ENCODE measurements around the gene HEATR9. TPM values are rescaled to one million over a fixed set of nuclear protein-coding genes. Genes with fewer than 3 reads are reported as not detected.
"Not testable (repeated sequence)": the region's sequence is repeated elsewhere in the genome, so short reads cannot be mapped to it uniquely, and the experiment has no call there.

The HEATR9 gene
- total RNA-seq, 1 donor from 2014 or later = not detected

DNA sequence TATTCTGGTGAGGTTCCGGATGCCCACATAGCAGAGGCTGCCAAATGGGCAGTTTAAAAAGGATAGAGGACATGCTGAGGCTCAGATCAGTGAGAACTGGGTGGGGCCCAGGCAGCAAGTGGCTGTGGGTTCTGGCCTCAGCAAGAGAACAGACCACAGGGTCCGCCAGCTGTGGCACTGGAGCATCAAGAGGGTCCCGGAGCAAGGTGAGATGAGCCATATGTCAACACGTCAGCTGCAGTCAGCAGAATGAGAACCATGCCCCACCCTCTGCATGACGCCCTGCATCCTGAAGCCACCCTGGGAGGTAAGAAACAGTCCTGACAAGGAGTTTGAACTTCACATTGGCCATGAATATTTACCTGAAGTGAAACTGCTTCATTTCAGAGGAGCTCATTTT, 31.6 kb upstream of the HEATR9 start:
- H3K4me1 Mint-ChIP-seq (ENCODE audit: unreplicated experiment) = no peaks in the 10 kb centered on the region
- H3K27ac Mint-ChIP-seq (ENCODE audit: unreplicated experiment) = no peak overlapping the region
- TF ChIP-seq CTCF (IDR thresholded peaks at IDR 0.05; ENCODE audit: unreplicated experiment) = no peak

DNA sequence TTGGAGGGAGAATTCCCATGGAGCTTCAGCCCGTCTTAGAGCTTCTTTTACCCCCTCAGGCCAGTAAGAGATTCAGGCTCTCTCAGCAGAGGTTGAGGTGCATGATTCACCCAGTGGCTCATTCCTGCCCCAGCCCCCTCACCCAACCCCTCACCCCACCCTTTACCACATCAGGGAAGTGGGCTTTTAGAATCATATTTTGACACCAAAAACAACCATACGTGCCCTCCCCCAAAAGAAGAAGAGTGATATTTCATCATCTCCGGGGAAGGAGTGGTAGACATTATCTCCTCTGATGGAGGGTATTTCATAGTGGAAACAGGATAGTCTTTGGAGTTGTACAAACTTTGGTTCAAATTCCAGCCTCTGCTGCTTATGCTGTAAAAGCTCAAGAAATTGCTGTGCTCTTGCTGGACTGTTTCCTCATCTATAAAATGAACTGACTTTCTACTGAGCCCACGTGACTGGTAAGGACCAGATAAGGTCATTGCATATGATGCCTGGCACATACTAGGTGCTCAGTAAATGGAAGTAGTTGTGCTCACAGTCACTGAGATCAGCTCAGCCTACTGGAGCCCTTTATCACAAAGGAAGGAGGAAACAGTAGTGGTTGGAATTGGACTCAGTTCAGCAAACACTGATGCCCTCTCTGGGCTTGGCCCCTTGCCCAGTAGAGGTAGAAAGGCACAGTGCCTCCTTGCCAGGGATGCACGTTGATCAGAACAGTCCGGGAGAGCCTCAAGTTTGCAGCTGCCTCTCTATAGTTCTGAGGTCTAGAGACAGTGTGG, 29.8 kb upstream of the HEATR9 start:
- H3K4me1 Mint-ChIP-seq (ENCODE audit: unreplicated experiment) = no peaks in the 10 kb centered on the region
- no peak for DNase-seq (ENCODE audit: low spot score)
- no peak for TF ChIP-seq CTCF (IDR thresholded peaks at IDR 0.05; ENCODE audit: unreplicated experiment)
- no peaks in the 10 kb centered on the region for H3K27me3 Mint-ChIP-seq (ENCODE audit: unreplicated experiment)
- no peak overlapping the region for H3K27ac Mint-ChIP-seq (ENCODE audit: unreplicated experiment)
- no peak overlapping the region for H3K4me3 Mint-ChIP-seq (ENCODE audit: unreplicated experiment)
- no peaks in the 10 kb centered on the region for H3K36me3 Mint-ChIP-seq (ENCODE audit: low read depth, unreplicated experiment)
- H3K9me3 Mint-ChIP-seq (ENCODE audit: unreplicated experiment) = no peaks in the 10 kb centered on the region

More for the DNA sequence above, 31.6 kb upstream of the HEATR9 start:
- Mint-ChIP-seq H3K36me3 (ENCODE audit: low read depth, unreplicated experiment) (no peaks in the 10 kb centered on the region), H3K9me3 (ENCODE audit: unreplicated experiment) (no peaks in the 10 kb centered on the region), H3K4me3 (ENCODE audit: unreplicated experiment) (no peak overlapping the region), H3K27me3 (ENCODE audit: unreplicated experiment) (no peaks in the 10 kb centered on the region)
- DNase-seq (ENCODE audit: low spot score) = no peak

- H3K36me3 Mint-ChIP-seq (ENCODE audit: low read depth, unreplicated experiment); H3K9me3 Mint-ChIP-seq (ENCODE audit: unreplicated experiment); DNase-seq (ENCODE audit: low spot score); H3K27ac Mint-ChIP-seq (ENCODE audit: unreplicated experiment); H3K4me3 Mint-ChIP-seq (ENCODE audit: unreplicated experiment); H3K4me1 Mint-ChIP-seq (ENCODE audit: unreplicated experiment); H3K27me3 Mint-ChIP-seq (ENCODE audit: unreplicated experiment): not testable (repeated sequence)
Observed at GRCh38 chr17:35897772-35898171, 29.1 kb upstream of the HEATR9 start.

- DNase-seq (ENCODE audit: low spot score) = no peak
- no peaks in the 10 kb centered on the region for H3K9me3 Mint-ChIP-seq (ENCODE audit: unreplicated experiment)
- TF ChIP-seq CTCF (IDR thresholded peaks at IDR 0.05; ENCODE audit: unreplicated experiment) = no peak
- no peaks in the 10 kb centered on the region for H3K27me3 Mint-ChIP-seq (ENCODE audit: unreplicated experiment)
- H3K36me3 Mint-ChIP-seq (ENCODE audit: low read depth, unreplicated experiment) = no peaks in the 10 kb centered on the region
- H3K4me3 Mint-ChIP-seq (ENCODE audit: unreplicated experiment) = no peak overlapping the region
- H3K27ac Mint-ChIP-seq (ENCODE audit: unreplicated experiment) = no peak overlapping the region
- peaks cover 11% of the 10 kb centered on the region for H3K4me1 Mint-ChIP-seq (ENCODE audit: unreplicated experiment)
Observed at GRCh38 chr17:35895636-35896587, 27.2 kb upstream of the HEATR9 start.

DNA sequence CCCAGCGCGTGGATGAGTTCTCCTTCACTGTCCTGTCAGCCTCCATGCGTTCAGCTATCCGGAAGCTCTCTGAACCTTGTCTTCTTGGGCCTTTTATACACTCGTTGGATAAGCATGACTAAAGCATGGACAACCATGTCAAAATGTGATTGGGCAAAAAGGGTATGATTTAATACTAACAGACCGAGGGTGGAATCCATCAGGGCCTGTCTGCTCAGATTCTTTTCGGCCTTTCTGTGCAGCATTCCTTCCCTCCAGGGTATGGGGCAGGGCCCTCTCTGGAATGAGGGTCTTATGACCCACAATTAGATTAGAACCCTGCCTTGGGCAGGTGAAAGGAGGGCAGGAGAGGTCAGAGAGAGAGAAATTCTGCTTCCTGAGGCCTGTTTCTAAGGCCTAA, 25.5 kb upstream of the HEATR9 start:
- no peaks in the 10 kb centered on the region for H3K36me3 Mint-ChIP-seq (ENCODE audit: low read depth, unreplicated experiment)
- H3K4me3 Mint-ChIP-seq (ENCODE audit: unreplicated experiment) = no peak overlapping the region
- H3K27me3 Mint-ChIP-seq (ENCODE audit: unreplicated experiment) = no peaks in the 10 kb centered on the region
- no peak overlapping the region for H3K27ac Mint-ChIP-seq (ENCODE audit: unreplicated experiment)
- no peak for DNase-seq (ENCODE audit: low spot score)
- H3K9me3 Mint-ChIP-seq (ENCODE audit: unreplicated experiment) = no peaks in the 10 kb centered on the region
- peaks cover 15% of the 10 kb centered on the region for H3K4me1 Mint-ChIP-seq (ENCODE audit: unreplicated experiment)
- no peak for TF ChIP-seq CTCF (IDR thresholded peaks at IDR 0.05; ENCODE audit: unreplicated experiment)

Data from endothelial cell (in vitro differentiated cells).